COR-L47 (cell line): ENCODE measurements around the gene EVI5L.

Source experiments
- DNase-seq: peaks from one replicate; lab custom pipeline; 2025; lab: John Stamatoyannopoulos, UW

Gene EVI5L

DNA sequence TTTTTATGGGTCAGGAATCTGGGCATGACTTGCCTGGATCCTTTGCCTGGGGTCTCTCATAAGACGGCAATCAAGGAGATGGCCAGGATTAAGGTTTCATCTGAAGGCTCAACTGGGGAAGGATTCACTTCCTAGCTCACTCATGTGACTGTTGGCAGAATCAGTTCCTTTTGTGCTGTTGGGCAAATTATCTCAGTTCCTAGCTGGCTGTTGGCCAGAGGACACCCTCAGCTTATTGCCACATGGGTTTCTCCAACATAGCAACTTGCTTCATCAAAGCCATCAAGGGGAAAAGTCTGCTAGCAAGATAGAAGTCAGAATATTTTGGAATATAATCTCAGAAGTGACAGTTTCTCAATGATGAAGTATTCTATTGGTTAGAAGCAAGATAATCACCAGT lies 12.2 kb upstream of the EVI5L start:
- no peak for DNase-seq

DNA sequence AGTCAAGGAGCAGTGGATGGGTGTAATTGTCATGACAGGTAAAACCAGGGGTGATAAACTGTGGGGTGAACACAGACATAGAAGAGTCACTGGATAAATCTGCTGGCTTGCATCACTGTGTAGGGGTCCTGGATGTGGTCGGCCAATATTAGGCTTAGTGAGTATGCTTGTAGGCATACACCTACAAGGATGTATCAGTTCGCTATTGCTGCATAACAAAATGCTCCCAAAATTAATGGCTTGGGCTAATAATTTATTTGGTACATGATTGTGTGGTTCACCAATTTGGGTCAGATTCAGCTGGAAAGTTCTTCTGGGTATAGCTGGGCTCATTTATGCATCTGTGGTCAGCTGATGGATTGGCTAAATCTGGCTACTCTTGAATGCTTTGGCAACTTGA lies 11.2 kb upstream of the EVI5L start:
- no peak for DNase-seq

DNA sequence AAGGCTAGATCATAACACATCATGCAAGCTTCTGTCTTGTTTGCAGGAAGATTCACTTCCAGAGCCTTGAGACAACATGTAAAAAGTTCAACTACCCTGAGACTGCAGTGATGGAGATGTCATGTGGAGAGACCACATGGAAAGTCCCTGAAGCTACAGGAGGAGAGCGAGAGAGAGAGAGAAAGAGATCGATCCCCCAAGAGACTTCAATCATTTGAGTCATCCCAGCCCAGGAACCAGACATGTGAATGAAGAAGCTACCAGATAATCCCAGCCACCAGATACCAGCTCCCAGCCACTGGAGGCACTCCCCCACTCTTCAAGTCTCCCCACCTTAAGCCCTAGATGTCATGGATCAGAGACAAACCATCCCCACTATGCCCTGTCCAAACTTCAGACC lies 10.7 kb upstream of the EVI5L start:
- no peak for DNase-seq

DNA sequence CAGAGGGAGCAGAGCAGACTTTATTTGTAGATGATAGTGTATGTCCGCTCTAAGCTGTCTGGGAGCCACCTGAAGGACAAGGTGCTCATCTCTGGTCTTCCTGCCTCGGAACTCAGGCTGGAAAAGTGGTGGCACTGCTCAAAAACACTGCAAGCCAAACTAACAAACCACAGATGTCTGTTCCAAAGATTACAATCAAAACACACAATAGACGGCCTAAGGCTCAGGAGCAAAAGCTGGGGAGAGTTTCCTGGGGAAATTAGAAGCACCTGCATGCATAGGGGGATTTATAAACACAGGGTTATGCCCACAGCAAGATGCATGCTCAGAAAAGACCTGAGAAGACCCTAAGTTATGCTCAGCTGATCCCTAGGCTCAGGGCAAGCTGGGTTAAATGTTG lies 9.4 kb upstream of the EVI5L start:
- DNase-seq = no peak

DNA sequence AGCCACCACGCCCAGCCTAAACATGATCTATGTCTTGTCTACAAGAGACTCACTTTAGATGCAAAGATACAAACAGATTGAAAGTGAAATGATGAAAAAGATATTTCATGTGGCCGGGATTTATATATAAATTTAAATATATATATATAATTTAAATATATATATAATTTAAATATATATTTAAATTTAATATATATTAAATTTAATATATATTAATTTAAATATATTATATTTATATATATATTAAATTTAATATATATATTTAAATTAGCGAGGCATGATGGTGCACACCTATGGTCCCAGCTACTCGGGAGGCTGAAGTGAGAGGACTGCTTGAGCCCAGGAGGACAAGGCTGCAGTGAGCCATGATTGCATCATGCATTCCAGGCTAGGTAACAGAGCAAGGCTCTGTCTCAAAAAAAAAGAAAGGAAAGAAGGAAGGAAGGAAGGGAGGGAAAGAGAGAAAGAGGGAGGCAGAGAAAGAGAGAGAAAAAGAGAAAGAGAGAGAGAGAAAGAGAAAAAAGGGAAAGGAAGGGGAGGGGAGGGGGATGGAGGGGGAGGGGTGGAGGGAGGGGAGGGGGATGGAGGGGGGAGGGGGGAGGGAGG lies 7.0 kb upstream of the EVI5L start:
- no peak for DNase-seq

DNA sequence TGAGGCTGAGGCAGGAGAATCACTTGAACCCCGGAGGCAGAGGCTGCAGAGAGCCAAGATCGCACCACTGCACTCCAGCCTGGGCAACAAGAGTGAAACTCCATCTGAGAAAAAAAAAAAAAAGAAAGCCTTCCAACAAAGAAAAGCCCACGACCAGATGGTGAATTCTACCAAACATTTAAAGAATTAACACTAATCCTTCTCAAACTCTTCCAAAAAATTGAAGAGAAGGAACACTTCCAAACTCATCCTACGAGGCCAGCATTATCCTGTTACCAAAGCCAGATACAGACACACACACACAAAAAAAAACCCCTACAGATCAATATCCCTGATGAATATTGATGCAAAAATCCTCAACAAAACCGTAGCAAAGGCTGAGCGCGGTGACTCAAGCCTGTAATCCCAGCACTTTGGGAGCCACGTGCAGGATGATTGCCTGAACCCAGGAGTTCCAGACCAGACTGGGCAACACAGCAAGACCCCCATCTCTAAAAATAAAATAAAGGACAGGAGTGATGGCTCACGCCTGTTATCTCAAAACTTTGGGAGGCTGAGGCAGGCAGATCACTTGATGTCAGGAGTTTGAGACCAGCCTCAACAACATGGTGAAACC lies 6.2 kb upstream of the EVI5L start:
- no peak for DNase-seq

DNA sequence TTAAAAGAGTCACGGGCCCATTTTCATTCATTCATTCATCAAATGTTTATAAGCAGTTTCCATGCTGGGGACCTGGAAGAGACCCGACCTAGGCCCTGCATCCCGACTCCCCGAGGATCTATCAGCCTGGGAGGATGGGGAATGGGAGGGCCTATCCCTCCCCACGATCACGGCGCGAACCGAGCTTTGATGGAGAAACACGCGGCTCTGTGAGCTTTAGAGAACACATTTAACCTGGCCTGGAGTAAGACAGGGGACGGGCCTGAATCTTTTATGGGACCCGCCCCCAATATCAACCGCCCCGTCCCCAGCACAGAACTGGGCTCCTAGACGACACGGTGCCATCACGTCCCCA lies 875 bp upstream of the EVI5L start:
- DNase-seq = no peak

DNA sequence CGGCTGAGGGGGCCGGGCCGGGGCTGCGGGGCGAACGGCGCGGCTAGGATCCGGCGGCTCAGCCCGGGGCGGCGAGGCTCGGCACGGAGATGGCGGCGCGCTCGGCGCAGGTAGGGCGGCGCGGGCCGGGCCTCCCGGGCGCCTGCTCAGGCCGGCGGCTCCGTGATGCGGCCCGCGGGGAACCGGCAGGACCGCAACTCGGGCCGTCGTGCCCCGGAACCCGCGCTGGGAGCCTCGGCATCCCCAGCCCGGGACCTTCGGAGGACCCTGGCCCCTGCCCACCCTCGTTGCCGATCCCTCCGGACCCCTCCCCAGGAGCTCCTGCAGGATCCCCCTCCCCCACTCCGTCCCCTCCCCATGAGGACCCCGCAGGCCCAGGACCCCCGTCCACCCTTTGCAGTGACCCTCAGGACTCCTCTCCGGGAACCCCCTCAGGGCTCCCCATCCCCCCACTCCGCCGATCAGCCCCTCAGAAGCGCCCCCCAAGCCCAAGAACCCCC lies 304 bp downstream of the EVI5L start:
- DNase-seq = no peak

DNA sequence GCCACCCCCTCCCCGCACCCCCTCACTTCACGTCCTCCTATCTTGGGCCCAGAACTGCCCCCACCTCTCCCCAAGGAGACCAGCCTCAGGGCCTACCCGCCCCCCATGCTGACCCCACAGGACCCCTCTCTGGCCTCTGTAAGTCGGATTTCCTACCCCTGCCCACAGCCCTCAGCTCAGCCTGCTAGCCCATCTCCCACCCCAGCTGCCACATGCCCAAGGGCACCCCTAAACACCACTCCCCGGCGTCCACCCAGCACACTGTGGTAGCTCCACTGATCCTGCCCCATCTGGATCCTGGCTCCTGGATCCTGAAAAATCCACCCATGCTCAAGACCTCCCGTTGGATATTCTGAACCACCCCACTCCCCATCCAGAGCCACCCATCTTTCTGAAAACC lies 805 bp downstream of the EVI5L start:
- no peak for DNase-seq

DNA sequence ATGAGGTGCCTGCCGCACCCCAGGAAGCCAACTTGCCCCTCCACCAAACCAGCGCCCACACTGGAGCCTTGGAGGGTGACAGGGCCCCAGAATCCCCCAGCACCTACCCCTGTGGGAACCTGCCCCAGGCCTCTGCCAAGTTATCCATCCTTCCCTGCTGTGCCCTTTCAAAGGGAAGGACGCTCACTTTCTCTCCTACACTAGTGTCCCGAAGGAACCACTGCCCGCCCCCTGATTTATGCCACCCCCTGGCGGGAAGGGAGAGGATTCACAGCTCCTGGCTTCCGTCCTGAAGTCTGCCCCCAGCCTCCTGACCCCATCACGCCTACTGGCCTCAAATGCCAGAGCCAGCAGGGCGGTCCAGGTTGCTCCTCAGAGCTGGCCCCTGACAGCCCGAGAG lies 1.4 kb downstream of the EVI5L start:
- no peak for DNase-seq

DNA sequence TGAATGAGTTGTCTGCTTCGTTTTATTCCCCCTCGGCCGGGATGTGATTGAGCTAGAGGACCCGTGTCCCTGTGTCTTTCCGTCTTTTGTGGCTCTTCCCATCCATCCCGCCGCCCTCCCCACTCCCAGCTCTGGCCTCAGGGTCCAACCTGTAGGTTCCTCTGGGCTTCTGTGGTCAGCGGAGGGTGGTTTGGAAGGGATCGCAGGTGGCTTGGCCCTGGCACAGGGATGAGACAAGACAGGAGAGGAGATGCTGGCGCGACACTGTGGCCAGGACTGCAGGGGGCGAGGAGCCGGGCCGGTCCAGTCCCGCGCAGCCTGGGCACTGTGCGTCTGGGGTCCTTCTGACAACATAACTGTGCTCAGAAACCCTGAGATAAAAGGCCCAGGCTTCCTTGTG lies 2.0 kb downstream of the EVI5L start:
- DNase-seq = no peak

DNA sequence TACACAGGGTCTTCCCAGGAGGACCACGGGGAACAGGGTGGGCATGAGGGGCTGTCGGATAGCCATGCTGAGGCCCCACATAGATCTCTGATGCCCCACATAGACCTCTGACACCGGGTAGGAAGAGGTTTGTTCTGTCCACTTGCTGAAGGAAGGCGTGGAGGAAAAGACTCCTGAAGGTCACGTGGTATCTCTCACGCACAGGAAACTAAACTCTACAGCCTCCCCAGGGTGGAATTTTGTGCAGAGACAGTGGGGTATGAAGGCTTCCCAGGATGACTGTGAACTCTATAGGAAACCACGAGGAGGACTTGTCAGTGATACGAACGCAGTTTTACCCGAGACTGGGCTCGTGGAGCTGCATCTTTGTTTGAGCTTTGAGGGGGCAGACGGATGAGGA lies 2.8 kb downstream of the EVI5L start:
- no peak for DNase-seq

DNA sequence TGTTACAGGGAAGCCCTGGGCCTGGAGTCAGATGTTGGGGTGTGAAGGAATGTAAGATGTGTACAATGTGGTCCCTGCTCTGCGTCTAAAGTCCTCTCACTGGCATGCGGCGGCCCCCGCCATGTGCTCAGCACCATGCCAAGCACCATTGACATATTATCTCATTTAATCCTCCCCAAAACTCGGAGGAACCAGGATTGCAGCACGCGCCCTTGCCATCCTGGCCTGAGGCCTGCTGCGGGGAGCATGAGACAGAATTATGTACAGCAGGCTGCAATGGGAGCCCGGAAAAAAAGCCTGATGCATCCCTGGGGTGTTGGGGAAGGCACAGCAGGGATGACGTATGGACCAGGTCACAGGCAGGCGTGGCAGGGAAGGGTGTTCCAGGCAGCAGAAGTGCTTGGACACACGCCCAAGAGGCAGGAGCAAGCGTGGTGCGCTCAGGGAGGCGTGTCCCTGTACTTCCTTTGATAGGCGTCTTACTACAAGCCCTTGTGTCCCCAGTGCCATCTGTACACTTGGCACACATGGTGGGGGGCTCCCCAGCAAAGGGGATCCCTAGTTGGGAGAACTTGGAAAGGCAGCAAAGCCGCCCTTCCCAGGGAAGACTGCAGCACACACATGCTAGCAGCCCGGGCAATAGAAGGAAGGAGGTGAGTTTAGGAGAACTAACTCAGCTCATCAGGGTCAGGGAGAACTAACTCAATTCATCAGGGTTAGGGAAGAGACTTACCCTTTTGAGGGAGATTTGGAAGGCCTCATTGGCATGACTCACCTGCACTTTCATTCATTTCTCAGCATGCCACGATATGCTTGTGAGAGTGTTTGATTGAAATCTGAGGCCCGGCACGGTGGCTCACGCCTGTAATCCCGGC lies 3.4 kb downstream of the EVI5L start:
- DNase-seq = no peak

DNA sequence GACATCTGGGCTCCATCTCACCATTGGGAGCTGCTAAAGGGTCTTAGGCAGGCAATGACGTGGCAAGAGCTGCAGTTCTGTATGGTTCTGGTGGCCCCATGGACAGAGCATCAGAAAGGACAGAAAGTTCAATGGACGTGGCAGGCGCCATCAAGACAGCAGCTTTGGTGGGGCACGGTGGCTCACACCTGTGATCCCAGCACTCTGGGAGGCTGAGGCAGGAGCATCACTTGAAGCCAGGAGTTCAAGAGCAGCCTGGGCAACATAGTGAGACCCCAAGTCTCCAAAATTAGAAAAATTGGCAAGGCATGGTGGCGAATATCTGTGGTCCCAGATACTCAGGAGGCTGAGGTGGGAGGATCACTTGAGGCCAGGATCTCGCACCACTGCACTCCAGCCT lies 9.5 kb downstream of the EVI5L start:
- DNase-seq = no peak

DNA sequence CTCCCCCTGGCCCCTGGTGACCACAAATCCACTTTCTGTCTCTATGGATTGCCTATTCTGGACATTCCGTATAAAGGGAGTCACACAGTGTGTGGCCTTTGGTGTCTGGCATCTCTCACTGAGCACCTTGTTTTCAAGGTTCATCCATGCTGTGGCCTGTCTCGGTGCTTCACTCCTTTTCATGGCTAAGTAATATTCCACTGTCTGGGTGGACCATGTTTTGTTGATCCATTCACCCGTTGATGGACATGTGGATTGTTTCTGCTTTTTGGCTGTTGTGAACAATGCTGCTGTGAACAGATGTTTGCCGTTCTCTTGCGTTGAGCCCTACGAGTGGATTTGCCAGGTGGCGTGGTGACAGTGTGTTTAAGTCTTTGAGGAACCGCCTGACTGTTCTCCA lies 10.6 kb downstream of the EVI5L start:
- DNase-seq = no peak

DNA sequence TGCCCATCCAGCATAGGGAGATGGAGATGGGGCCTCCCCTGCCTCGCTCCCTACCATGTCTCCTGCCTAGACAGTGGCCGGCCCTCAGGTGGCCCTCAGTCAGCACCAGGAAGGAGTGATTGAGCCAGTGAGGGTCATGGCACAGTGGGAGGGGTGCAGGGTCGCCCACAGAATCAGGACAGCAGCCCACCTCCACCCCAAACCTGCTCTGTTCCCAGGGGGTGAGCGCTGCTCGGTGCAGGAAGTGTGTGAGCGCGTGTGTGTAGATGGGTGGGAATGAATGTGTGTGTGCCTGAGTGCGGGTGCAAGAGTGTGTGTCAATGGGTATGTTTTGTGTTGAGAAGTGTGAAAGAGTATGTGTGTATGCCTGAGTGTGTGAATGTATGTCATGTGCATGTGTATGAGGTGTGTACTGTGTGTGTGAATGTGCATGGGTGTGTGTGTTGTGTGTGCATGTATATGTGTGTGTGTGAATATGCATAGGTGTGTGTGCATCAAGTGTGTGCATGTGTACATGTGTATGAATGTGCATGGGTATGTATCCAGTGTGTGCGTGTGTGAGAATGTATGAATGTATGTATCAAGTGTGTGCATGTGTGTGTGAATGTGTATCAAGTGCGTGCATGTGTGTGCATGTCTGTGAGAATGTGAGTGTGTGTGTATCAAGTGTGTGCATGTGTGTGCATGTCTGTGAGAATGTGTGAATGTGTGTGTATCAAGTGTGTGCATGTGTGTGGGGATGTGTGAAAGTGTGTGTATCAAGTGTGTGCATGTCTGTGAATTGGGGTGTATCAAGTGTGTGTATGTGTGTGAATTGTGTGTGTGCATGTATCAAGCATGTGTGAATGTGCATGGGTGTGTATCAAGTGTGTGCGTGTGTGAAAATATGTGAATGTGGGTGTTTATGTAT lies 12.0 kb downstream of the EVI5L start:
- DNase-seq = no peak

DNA sequence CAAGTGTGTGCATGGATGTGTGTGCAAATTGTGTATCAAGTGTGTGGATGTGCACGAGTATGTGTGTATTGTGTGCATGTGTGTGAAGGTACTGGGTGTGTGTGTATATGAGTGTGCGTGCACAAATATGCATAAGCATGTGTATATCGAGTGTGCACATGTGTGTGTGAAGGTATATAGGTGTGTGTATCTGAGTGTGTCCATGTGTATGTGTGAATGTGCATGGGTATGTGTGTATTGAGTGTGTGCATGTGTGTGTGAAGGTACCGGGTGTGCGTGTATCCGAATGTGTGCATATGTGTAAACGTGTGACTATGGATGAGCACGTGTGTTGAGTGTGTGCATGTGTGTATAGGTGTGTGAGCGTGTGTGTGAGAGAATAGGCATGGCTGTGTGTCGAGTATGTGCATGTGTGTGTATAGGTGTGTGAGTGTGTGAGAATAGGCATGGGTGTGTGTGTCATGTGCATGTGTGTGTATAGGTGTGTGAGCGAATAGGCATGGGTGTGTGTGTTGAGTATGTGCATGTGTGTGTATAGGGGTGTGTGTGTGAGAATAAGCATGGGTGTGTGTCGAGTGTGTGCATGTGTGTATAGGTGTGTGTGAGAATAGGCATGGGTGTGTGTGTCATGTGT lies 12.8 kb downstream of the EVI5L start:
- no peak for DNase-seq

DNA sequence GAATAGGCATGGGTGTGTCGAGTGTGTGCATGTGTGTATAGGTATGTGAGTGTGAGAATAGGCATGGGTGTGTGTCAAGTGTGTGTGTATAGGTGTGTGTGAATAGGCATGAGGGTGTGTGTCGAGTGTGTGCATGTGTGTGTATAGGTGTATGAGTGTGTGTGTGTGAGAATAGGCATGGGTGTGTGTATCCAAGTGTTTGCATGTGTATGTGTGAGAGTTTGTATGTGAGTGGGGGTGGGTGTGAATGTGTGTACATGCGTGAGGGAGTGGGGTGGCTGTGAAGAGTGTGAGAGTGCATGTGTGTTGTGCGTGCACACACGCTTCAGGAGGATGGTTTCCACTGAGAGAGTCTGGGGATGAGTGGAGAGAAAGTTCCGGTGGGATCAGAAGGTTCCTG lies 13.5 kb downstream of the EVI5L start:
- no peak for DNase-seq

DNA sequence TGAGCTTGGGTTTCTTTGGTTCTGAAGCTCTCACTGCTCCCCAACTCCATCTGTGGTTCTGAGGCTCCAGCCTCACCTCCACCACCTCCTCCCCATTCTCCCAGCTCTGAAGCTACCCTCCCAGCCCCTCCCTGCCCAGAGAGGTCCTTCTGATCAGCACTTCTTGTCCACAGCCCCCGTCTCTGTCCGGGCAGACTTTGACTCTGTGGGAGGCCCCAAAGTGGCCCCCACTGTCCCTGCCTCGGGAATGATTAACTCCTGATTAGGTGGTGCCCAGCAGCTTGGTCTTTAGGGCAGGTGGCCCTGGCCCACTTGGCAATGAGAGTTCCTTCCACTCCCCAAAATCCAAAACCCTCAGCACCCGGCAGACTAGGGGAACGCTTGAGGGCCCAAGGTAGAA lies 14.4 kb downstream of the EVI5L start:
- no peak for DNase-seq

DNA sequence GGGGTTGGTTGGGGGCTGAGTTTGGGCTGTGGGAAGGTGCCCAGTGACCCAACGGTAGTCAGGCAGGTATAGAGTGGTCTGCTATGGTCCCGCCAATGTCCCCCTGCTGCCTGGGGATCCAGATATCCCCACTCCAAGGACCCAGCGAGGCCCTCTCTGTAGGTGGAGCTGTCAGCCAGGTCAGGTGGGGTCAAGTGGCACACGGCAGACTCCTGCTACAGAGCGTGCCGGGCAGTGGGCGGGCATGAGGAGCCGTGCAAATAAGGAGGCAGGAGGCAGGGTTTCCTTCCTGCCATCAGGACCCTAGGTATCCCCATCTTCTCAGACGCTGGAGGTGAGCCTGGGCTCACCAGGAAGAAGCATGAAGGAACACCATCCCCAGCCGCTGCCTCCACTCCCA lies 14.9 kb downstream of the EVI5L start:
- DNase-seq = no peak

DNA sequence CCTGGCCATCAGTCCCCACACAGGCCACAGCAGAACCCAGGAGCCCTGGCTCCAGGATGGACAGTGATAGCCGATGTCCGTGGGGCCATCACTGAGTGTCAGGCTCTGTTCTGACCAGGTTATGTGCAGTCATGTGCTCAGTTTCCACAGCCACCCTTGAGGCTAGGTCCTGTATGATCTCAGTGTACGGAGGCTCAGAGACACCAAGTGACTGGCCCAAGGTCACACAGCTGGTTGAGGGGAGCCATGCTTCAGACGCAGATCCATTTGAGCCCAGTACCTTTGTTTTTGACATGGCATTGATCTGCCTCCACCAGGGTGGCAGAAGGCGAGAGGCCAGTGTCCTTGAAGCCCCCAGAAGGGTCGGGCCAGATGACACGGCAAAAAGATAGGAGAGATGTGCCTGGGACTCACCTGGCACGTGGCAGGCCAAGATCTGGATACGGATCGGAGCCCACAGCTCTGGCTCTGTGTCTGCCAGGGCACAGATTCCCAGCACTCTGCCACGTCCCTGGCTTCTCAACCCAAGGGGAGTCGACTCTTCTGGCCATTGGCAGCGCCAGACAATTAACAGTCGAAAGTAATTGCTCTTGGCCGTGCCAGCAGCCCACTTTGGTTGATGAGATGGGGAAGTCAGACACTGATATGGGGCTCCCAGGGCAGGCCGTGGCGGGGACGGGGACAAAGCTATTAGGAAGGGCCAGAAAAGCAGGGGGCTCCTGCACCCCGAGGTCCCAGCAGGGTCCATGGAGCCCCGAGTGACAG lies 15.6 kb downstream of the EVI5L start:
- no peak for DNase-seq
